Gastrocnemius medialis (tissue), 4 donors: ENCODE results near the gene NTRK3.

Experiments
- POLR2A ChIP-seq, 2 donors: fragments of 450-650 bp; IDR thresholded peaks; one replicate each; pipeline ENCODE4 v1.6.1; 2017; ENCODE audit warnings: antibody characterized with exemption in 2 of 2, mild to moderate bottlenecking in 2 of 2, moderate library complexity in 2 of 2
- TF ChIP-seq, protein P1 (sequence below), 5 experiments: fragments of 450-650 bp in 3 of 5; fragments of 200-600 bp in 2 of 5; sonication (generic) in 2 of 5; IDR thresholded peaks in 4 of 5; conservative IDR thresholded peaks in 1 of 5; 1 replicate in 4 of 5; 2 replicates in 1 of 5; pipeline ENCODE4 v1.5.1; 2016 to 2019; ENCODE audit warnings: antibody characterized with exemption in 5 of 5, mild to moderate bottlenecking in 3 of 5, moderate library complexity in 3 of 5

DNA sequence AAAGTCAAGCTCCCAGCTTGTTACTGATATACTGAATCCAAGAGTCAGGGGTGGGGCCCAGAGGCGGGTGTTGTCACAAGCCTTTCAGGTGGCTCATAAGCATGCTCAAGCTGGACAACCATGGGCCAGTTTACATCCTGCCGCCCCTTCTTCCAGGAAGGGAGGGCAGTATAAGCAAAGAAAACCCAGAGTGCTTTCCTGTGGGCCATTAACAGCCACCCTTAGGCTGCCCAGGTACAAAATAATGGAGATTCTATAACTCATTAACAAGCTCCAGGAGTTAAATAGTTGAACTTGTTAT, 183.2 kb downstream of the NTRK3 start:
- TF ChIP-seq, protein P1, sequence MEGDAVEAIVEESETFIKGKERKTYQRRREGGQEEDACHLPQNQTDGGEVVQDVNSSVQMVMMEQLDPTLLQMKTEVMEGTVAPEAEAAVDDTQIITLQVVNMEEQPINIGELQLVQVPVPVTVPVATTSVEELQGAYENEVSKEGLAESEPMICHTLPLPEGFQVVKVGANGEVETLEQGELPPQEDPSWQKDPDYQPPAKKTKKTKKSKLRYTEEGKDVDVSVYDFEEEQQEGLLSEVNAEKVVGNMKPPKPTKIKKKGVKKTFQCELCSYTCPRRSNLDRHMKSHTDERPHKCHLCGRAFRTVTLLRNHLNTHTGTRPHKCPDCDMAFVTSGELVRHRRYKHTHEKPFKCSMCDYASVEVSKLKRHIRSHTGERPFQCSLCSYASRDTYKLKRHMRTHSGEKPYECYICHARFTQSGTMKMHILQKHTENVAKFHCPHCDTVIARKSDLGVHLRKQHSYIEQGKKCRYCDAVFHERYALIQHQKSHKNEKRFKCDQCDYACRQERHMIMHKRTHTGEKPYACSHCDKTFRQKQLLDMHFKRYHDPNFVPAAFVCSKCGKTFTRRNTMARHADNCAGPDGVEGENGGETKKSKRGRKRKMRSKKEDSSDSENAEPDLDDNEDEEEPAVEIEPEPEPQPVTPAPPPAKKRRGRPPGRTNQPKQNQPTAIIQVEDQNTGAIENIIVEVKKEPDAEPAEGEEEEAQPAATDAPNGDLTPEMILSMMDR (IDR thresholded peaks at IDR 0.05 in 4 of 5, conservative IDR thresholded peaks at IDR 0.05 in 1 of 5) = no peak
- no peak for TF ChIP-seq POLR2A (IDR thresholded peaks at IDR 0.05)
